CD4-positive, alpha-beta T cell (primary cell): ENCODE measurements around the gene COL5A1. TPM values are rescaled to one million over a fixed set of nuclear protein-coding genes. Genes with fewer than 3 reads are reported as not detected.

Experiments
- ATAC-seq: fragments of 200-7000 bp; cut with Tn5 transposase; one replicate; pipeline ENCODE4 v1.10.0; 2022; ENCODE audit warnings: mild to moderate bottlenecking; ENCODE audit not compliant: poor library complexity
- CTCF ChIA-PET: fragments of 350-600 bp; sonication (Branson Sonifier 250); formaldehyde crosslinking; loops from one replicate; lab custom pipeline; 2021; ENCODE audit warnings: antibody characterized with exemption, inconsistent platforms; lab: Charles Lee
- POLR2A ChIA-PET: fragments of 350-600 bp; sonication (Branson Sonifier 250); formaldehyde crosslinking; loops from one replicate; lab custom pipeline; 2021; ENCODE audit warnings: antibody characterized with exemption, inconsistent platforms; lab: Charles Lee
- DNase-seq, 14 experiments: peaks; one replicate each; pipeline ENCODE4 v3.0.0-alpha.2; 2013 to 2020; ENCODE audit warnings: mixed read lengths in 2 of 14
- H3K27ac ChIP-seq, 2 donors: one replicate each; pipeline versions ENCODE4 v1.5.1 to v1.7.0; 2013; ENCODE audit warnings: low read length in 2 of 2, low read depth in 1 of 2, mild to moderate bottlenecking in 1 of 2
- H3K27me3 ChIP-seq, 2 experiments: 1 replicate in 1 of 2; 2 replicates in 1 of 2; pipeline versions ENCODE4 v1.6.1 to v1.7.0; 2013; ENCODE audit warnings: low read length in 2 of 2, control low read depth in 1 of 2, mild to moderate bottlenecking in 1 of 2, moderate library complexity in 1 of 2; ENCODE audit not compliant: insufficient read depth in 2 of 2, control insufficient read depth in 1 of 2
- H3K36me3 ChIP-seq: one replicate; pipeline ENCODE4 v1.6.1; 2013; ENCODE audit warnings: low read length, control low read depth; ENCODE audit not compliant: insufficient read depth
- H3K4me1 ChIP-seq: one replicate; pipeline ENCODE4 v1.6.1; 2013; ENCODE audit warnings: low read length, control low read depth; ENCODE audit not compliant: insufficient read depth
- H3K4me3 ChIP-seq: one replicate; pipeline ENCODE4 v1.5.1; 2013; ENCODE audit warnings: mild to moderate bottlenecking, low read length, moderate library complexity
- H3K9me3 ChIP-seq, 2 experiments: 1 replicate in 1 of 2; 2 replicates in 1 of 2; pipeline versions ENCODE4 v1.6.1 to v1.7.0; 2013; ENCODE audit warnings: low read length in 2 of 2, mild to moderate bottlenecking in 2 of 2, control low read depth in 1 of 2, moderate library complexity in 1 of 2; ENCODE audit not compliant: control insufficient read depth in 1 of 2, insufficient read depth in 1 of 2
- H3K27ac Mint-ChIP-seq: one replicate; pipeline ENCODE4 v1.8.0; 2020; ENCODE audit warnings: mixed read lengths
- H3K27me3 Mint-ChIP-seq: one replicate; pipeline ENCODE4 v1.8.0; 2021; ENCODE audit warnings: mixed read lengths
- H3K36me3 Mint-ChIP-seq: one replicate; pipeline ENCODE4 v1.8.0; 2021; ENCODE audit warnings: low read depth, mixed read lengths
- H3K4me1 Mint-ChIP-seq: one replicate; pipeline ENCODE4 v1.8.0; 2021; ENCODE audit warnings: low read depth, mixed read lengths
- H3K4me3 Mint-ChIP-seq: one replicate; pipeline ENCODE4 v1.8.0; 2020; ENCODE audit warnings: mild to moderate bottlenecking, mixed read lengths
- H3K9me3 Mint-ChIP-seq: one replicate; pipeline ENCODE4 v1.8.0; 2020; ENCODE audit warnings: mixed read lengths
- intact Hi-C, 2 experiments: fragments of 100-400 bp; cut with DNase I in 1 of 2; cut with micrococcal nuclease in 1 of 2; formaldehyde crosslinking; loops; one replicate each; pipeline versions ENCODE4 v1.15.1 to v1.9.0; 2023 to 2025; cut with DNase I, micrococcal nuclease
- total RNA-seq, 174 experiments: library from RNA in 2 of 174; stranded (reverse) in 2 of 174; gene quantifications; one replicate each; pipeline ENCODE4 v1.2.3 and lab custom pipeline; 2021 to 2026
- TF ChIP-seq, protein P1 (sequence below): fragments of 200-600 bp; IDR thresholded peaks from one replicate; pipeline ENCODE4 v1.8.0; 2022; ENCODE audit warnings: antibody characterized with exemption, mild to moderate bottlenecking

COL5A1 gene
- total RNA-seq, 2 experiments from 2014 or later = 0.41 to 0.50 TPM

DNA sequence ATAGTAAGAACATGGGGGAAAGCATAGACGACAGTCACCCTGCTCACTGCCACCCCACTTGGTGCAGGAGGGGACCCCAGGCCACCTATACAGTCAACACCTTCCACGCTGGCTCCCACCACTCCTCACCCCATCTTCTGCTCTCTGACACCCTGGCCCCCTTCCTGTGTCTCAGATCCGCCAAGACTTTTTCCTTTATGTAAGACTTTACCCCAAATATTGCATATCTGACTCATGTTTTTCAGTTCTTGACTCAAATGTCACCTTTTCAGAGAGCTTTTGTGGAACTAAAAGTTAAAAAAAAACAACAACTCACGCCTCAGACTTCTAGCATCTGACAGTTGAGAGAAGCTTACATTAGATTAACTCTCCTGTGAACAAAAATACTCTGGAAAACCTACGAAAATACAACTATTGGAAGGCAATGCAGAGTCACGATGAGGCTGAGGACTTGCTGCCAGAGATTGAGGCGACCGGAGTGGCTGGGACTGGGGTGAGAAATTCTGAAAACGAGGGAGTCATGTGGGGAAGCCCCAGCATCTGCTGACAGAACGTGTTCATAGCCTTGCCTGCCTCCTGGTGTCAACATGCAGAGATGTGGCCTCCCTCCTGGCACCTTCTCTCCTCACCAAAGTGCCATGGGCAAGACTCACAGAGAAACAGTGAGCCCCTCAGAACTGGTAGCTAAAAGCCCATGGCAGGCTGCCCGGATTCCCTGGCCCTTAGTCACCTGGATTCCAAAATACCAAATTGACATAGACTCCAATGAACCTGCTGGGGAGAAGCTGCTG, 216.6 kb downstream of the COL5A1 start:
- intact Hi-C loops = no loop called here
- CTCF ChIA-PET = no interaction called here
- no peak overlapping the region for H3K27ac ChIP-seq

DNA sequence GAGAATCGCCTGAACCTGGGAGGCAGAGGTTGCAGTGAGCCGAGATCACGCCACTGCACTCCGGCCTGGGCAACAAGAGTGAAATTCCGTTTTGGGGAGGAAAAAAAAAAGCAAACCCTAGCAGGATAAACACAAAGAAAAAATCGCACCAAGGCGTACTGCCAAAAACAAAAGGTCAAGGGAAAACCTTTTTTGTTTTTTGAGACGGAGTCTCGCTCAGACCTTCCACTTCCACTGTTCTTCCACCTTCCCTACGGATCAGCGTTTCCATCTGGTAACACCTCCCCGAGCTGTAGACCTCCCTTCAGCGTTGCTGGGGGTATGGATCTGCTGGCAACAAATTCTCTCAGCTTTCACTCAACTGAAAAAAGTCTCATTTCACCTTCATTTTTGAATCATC, 218.9 kb downstream of the COL5A1 start:
- TF ChIP-seq, protein P1, sequence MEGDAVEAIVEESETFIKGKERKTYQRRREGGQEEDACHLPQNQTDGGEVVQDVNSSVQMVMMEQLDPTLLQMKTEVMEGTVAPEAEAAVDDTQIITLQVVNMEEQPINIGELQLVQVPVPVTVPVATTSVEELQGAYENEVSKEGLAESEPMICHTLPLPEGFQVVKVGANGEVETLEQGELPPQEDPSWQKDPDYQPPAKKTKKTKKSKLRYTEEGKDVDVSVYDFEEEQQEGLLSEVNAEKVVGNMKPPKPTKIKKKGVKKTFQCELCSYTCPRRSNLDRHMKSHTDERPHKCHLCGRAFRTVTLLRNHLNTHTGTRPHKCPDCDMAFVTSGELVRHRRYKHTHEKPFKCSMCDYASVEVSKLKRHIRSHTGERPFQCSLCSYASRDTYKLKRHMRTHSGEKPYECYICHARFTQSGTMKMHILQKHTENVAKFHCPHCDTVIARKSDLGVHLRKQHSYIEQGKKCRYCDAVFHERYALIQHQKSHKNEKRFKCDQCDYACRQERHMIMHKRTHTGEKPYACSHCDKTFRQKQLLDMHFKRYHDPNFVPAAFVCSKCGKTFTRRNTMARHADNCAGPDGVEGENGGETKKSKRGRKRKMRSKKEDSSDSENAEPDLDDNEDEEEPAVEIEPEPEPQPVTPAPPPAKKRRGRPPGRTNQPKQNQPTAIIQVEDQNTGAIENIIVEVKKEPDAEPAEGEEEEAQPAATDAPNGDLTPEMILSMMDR = no peak
- Histone ChIP-seq H3K4me1 (no peaks in the 10 kb centered on the region), H3K9me3 (peaks cover 0 to 33% of the 10 kb centered on the region in 2 experiments), H3K27me3 (peaks cover 4 to 6% of the 10 kb centered on the region in 2 experiments), H3K27ac (no peak overlapping the region), H3K4me3 (no peak overlapping the region), H3K36me3 (no peaks in the 10 kb centered on the region)
- DNase-seq (no peak), ATAC-seq (no peak)
- Mint-ChIP-seq H3K27ac (no peak overlapping the region), H3K4me3 (no peak overlapping the region), H3K9me3 (peaks cover 2% of the 10 kb centered on the region), H3K4me1 (no peaks in the 10 kb centered on the region), H3K27me3 (peaks cover 21% of the 10 kb centered on the region), H3K36me3 (no peaks in the 10 kb centered on the region)
- ChIA-PET CTCF (no interaction called here), POLR2A (no interaction called here)
- intact Hi-C loops = no loop called here

More for the DNA sequence above, 216.6 kb downstream of the COL5A1 start:
- H3K36me3 ChIP-seq = no peaks in the 10 kb centered on the region
- Mint-ChIP-seq H3K4me3 (no peak overlapping the region), H3K9me3 (peaks cover 2% of the 10 kb centered on the region), H3K36me3 (no peaks in the 10 kb centered on the region), H3K27ac (no peak overlapping the region), H3K4me1 (no peaks in the 10 kb centered on the region), H3K27me3 (peaks cover 26% of the 10 kb centered on the region)
- ATAC-seq (no peak), DNase-seq (no peak)
- no peaks in the 10 kb centered on the region for H3K4me1 ChIP-seq
- POLR2A ChIA-PET = no interaction called here
- peaks cover 4 to 12% of the 10 kb centered on the region in 2 experiments for H3K27me3 ChIP-seq
- TF ChIP-seq, protein P1 = no peak
- peaks cover 0 to 22% of the 10 kb centered on the region in 2 experiments for H3K9me3 ChIP-seq
- no peak overlapping the region for H3K4me3 ChIP-seq

DNA sequence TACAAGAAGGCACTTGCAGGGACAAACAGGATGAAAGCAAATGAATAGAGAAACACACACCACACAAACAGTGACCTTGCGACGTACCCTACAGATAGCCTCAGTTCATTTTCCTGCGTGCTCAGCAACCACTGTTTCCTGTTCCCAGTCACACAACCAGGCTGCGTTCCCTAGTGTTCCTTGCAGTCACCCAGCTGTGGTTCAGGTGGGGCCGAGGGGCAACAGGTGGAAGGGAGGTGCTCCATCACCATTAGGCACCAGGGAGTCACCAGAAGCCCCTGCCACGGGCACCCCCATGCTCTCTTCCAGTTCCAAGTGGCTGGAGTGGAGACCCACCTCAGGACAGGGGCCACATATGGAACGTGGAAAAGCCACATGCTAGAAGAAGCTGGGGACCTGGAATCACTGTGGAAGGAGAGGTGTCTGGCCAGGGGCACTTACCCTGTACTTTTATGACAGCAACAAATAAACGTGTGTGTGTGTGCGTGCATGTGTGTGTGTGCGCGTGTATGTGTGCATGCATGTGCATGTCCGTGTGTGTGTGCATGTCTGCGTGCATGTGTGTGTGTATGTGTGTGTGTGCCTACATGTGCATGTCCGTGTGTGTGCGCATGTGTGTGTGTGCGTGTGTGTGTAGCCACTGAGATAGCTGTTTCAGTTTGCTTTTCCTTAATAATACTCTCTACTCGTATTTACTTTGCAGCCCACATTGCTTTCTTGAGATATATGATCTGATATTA, 220.2 kb downstream of the COL5A1 start:
- ChIA-PET POLR2A (no interaction called here), CTCF (no interaction called here)
- H3K4me1 ChIP-seq = no peaks in the 10 kb centered on the region
- intact Hi-C loops = no loop called here
- no peak overlapping the region for H3K4me3 Mint-ChIP-seq
- TF ChIP-seq, protein P1 = no peak
- no peaks in the 10 kb centered on the region for H3K36me3 Mint-ChIP-seq
- H3K9me3 ChIP-seq = peaks cover 0 to 28% of the 10 kb centered on the region in 2 experiments
- DNase-seq (no peak), ATAC-seq (no peak)
- peaks cover 2% of the 10 kb centered on the region for H3K9me3 Mint-ChIP-seq
- no peak overlapping the region for H3K4me3 ChIP-seq
- peaks cover 17% of the 10 kb centered on the region for H3K27me3 Mint-ChIP-seq
- no peaks in the 10 kb centered on the region for H3K4me1 Mint-ChIP-seq
- no peak overlapping the region for H3K27ac ChIP-seq
- H3K27ac Mint-ChIP-seq = no peak overlapping the region
- no peaks in the 10 kb centered on the region for H3K36me3 ChIP-seq
- peaks cover 4 to 6% of the 10 kb centered on the region in 2 experiments for H3K27me3 ChIP-seq
